HTERT RPE-1 (cell line): Measurements from ENCODE around the gene ADAMTS20.
"Not testable (repeated sequence)": the region's sequence is repeated elsewhere in the genome, so short reads cannot be mapped to it uniquely, and the experiment has no call there.

Source experiments
- in situ Hi-C: fragments of 300-500 bp; cut with MboI; formaldehyde crosslinking; loops from 4 replicates; pipeline ENCODE4 v1.14.3; 2020; ENCODE audit warnings: low sequenced_read_pairs

The ADAMTS20 gene

DNA sequence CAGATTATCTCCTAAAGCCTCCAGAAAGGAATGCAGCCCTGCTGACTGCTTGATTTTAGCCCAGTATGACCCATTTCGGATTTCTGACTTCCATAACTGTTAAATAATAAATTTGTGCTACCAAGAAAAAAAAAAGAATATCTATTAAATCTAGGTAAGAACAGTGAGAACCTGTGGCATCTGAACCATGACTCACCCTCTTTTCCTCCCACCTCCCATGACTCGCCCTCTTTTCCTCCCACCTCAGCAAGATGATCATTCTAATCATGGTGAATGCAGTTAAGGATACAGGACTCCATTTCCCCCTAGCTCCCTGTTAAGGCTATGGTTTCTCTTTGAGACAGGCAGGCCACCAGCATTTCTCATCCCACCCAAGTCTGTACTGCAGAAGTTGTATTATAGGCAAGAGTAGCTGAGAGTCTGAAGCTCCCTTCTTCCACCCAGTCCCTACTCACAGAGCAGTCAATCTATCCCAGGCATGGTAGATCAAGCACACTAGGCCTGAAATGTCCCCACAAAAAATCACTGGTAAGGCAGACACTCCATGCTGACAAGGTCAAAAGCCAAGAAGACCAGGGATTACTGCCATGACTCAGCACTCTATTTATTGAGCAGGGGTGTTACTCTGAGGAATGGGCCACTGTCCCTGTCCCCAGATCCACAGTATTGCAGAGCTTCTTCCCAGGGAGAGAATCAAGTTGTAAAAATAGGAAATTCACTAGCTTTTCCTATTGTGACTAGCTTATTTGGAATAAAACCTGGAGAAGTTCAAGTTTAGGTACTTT, 188.9 kb downstream of the ADAMTS20 start:
- in situ Hi-C loops = no loop called here

DNA sequence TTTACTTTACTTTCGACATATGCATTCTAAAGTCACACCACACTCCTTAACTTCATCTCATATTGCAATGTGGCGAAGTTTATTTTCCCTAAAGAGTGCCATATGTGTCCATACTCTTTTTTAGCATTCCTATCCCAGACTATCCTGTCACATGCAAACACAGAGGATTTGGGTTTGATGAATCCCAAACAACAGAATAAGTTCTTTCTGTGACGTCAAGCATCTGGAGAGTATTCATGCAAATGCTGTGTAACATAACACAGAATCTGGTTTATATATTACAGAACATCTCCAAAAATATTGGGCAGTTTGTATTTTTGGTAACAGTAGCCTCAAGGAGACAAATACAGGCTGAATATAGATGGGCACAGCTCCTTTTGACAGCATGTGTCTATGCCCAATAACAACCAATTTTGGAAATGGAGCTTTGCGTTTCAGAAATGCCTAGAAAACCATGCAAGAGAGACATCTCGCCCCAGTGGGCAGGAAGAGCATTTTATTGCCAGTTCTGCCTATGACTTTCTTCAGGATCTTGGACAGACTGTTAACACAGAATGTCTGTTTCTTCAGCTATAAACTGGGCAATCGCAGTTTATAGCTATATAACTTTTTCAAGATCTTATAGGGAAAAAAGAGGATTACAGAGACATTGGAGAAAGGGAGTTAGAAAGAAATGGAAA, 190.8 kb downstream of the ADAMTS20 start:
- in situ Hi-C loops = no loop called here

DNA sequence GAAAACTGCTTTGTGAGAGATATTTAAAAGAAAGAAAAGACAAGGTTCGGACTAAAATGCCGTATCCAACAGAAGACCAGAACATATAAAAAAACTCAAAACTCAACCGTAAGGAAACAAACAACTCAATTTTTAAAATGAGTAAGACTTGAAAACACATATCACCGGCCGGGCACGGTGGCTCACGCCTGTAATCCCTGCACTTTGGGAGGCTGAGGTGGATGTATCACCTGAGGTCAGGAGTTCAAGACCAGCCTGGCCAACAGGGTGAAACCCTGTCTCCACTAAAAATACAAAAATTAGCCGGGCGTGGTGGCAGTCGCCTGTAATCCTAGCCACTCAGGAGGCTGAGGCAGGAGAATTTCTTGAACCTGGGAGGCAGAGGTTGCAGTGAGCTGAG, 192.0 kb downstream of the ADAMTS20 start:
- in situ Hi-C loops = not testable (repeated sequence)

DNA sequence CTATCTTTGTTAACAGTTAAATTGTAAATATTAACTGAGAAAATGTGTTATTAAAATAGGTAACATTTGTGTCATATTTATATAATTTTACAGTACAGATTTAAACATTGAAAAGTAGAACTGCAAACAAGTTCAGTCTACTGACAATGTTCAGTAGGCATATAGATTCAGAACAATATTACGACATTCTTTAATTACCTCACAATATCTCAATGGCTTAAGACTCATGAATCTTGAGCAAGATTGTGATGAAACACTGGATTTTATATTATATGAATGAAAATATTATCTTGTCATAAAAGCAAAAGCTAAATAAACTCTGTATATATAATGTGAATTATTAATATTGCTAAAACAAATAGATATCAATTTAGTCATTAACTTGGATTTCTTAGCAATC, 194.9 kb downstream of the ADAMTS20 start:
- in situ Hi-C loops = no loop called here

DNA sequence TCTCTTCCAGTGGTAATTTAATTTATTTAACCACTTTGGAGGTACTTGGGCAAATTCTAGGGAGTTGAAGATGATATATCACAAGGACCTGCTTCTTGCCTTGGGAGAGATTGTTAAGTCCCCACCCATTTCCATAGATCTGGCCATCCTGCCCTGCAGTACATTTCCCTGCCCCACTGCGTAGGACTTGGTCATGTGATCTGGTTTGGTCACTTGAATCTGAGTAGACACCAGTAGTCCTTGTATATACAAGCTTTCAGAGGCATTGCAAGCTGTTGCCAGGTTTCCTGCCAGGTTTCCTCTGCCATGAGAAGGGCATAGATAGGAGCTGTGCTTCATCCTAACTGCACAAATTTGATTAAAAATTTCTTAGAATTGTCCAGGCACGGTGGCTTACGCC, 200.0 kb downstream of the ADAMTS20 start:
- in situ Hi-C loops = no loop called here

DNA sequence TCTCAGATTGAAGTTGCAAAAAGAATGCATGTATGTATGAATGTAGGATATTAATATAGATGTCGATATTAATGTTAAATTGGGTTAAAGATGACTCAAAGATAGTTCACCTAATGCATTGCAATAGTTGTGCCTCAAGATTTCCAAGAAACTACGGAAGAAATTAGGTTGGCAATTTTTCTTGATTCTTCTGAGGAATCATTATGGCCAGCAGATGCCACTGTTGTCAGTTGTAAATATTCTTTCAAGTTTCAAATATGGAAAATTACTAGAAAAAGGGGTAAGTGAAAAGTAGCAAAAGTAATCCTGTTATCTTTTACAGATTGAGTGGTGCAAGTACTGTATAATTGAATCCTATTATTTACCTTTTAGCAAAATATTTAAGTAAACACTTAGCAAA, 202.1 kb downstream of the ADAMTS20 start:
- in situ Hi-C loops = no loop called here

DNA sequence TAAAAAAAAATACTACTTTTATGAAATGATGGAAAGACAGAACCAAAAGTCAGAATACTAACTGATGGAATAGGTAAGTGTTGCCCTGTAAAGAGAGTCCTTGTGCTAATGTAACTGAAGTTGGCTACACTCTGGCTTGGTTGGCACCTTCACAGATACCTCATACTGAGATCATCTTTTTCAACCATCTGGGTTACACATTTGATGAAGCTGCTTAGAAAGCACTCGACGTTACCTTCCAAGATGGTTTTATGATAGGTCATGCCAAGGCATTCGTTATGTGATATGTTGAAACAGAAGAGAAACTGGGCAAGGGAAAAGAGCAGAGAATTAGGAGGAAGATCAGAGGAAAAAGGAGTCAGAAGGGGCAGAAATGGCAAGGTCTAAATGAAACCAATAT, 203.8 kb downstream of the ADAMTS20 start:
- in situ Hi-C loops = no loop called here

DNA sequence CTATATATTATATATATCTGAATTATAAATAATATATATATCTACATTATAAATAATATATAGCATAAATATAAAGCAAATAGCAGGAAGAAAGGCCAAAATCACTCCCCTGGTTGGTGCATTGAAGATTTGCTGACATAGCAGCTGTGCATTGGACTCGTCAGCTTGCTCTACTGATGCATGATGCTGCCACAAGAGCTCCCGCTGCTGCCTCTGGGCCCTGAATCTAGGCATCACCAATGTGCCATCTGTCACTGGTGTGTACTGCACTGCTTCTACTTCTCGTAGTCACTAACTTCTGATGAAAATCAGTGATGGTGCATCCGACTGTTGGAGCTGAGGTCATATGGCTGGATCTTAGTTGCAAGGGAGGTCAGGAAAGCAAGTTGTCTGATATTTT, 205.0 kb downstream of the ADAMTS20 start:
- in situ Hi-C loops = no loop called here

DNA sequence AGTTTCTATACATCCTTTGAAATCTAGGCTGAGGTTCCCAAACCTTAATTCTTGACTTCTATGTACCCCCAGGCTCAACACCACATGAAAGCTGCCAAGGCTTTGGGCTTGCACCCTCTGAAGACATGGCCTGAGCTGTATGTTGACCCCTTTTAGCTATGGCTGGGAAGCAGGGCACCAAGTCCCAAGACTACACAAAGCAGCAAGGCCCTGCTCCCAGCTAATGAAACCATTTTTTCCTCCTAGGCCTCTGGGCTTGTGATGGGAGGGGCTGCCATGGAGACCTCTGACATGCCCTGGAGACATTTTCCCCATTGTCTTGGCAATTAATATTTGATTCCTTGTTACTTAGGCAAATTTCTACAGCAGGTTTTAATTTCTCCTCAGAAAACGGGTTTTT, 207.0 kb downstream of the ADAMTS20 start:
- in situ Hi-C loops = no loop called here

DNA sequence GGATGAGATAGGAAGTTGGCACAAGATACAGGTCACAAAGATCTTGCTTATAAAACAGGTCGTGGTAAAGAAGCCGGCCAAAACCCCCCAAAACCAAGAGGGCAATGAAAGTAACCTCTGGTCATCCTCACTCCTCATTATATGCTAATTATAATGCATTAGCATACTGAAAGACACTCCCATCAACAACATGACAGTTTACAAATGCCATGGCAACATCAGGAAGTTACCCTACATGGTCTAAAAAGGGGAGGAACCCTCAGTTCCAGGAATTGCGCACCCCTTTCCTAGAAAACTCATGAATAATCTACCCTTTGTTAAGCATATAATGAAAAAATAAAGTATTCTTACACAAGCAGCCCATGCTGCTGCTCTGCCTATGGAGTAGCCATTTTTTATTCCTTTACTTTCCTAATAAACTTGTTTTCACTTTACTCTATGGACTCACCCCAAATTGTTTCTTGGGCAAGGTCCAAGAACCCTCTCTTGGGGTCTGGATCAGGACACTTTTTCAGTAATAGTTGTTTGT, 210.2 kb downstream of the ADAMTS20 start:
- in situ Hi-C loops = not testable (repeated sequence)

DNA sequence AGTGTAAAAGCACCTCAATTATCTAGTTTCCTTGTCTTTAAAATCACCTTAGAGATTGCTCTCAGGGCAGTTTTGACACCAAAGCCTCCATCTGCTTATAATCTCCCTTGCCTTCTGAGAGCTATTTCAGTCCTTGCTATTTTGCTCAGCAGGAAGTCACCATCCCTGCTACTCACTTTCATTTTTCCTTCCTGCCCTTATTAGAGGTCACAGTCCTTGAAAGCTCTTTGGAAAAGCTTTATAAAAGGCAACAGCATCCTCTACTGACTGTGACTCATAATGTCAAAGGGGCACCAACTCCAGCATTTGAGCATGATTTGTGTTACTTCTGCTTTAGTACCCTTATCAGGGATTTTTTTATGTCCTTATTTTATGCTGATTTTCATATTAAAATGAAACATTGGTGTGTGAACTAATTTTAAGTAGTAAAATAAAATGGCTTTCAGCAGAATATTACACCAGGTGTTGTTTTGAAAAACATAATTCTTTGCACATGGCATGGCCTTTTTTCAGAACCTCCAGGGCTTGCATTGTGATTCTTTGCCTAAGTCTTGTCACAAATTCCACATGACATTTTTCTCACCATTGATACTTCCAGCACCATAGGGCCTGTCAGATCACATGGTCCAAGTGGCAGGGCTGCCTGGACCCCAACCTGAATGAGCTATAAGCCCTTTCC, 213.0 kb downstream of the ADAMTS20 start:
- in situ Hi-C loops = no loop called here

DNA sequence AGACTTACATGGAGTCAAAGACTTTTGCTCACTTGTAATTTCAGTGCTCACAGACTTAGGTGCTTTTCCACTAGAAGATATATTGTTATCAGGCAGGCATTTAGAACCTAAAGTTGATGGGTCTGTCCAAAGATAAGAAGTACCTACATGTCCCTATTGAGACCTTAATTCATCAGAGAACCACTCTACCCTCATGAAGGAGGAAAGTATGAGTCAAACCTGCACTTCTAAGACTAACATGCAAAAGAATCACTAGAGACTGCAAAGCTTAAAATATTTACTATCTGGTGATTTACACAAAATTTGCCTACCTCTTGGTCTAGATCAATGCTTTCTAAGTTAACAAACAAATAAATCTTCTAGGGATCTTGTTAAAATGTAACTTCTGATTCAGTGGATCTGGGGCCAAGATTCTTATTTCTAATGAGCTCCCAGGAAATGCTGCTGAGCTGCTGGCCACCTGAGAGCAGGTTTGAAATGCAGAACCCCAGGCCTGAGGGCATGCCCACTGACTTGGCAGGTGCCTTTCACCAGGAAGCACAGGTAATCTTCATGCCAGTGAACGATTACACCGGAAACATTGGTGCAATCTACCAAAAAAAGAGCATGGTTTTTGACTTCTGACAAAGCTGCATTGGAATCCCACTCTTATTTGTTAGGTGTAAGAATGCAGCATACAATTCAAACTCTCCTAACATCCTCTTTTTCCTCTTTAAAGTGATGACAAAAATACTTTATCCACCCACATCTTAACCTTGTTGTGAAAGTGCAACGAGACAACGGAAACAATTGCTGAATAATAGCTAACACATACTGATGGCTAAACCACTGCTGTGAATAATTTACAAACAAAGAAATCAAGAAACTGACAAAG, 214.2 kb downstream of the ADAMTS20 start:
- in situ Hi-C loops = no loop called here

DNA sequence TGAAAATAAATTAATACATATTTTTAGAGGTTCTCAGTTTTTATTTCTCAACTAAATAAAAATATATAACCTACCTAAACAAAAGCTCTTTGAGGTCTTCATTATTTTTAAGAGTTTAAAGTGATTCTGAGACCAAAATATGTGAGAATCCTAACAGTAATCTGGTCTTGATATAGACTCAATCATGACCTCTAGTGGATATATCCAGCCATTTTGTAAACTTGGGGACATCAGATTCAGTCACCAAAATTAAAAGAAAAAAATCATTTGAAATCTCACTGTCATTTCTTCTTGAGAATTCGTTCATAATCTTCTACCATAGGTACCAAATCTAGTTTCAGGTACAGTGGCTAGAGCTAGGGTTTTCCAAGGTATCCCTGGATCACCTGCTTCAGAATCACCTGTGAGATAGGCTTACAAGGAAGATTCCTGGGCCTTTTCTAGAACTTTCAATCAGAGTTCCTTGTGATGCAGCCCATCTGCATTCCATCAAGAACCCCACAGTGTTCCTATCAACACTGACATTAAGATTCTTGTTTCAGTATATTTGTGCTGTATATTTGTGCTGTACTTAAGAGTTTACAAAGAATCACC, 214.9 kb downstream of the ADAMTS20 start:
- in situ Hi-C loops = no loop called here

DNA sequence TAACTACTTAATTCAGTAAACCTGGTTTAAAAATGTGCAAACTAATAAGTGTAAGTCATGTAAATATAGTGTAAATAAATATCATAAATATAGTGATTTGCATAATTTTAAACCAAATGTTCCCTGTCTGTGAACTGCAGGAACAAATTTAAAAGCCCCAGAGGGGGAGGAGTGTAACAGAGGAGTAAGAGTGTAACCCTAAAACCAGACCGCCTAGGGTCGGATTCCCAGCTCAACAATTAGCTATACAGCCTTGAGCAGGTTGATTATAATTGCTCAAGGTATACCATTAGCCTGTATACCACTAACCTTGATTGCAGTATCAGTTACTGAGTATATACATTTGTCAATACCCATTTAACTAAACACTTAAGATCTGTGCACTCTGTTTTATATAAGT, 218.4 kb downstream of the ADAMTS20 start:
- in situ Hi-C loops = no loop called here

DNA sequence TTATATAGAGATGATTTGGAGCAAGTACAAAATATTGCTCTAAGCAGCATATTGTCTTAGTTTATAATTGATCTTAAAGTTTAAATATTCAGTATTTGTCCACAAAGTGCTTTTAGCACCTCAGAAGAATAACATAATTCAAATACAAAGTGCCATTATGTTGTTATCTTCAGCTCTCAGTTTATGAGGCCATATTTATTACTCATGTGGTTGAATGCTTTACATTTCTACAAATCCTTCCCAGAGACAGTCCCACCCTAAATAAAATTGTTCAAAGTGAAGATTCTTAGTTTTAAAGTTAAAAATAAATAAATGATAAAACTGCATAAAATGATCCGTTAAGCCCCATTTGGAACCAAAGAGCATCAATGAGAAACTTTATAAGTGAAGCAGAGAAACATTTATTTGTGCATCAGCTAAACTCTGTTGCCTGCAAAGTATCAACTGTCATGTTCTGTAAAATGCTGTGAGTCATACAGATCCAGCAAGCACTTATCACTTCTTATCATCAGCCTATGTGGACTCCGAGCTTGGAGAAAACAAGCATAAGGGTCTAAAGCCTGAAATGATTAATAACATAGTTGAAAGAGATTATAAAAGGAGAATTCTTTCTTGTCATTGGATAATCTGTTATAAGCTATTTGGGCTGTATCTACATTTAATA, 218.9 kb downstream of the ADAMTS20 start:
- in situ Hi-C loops = no loop called here

DNA sequence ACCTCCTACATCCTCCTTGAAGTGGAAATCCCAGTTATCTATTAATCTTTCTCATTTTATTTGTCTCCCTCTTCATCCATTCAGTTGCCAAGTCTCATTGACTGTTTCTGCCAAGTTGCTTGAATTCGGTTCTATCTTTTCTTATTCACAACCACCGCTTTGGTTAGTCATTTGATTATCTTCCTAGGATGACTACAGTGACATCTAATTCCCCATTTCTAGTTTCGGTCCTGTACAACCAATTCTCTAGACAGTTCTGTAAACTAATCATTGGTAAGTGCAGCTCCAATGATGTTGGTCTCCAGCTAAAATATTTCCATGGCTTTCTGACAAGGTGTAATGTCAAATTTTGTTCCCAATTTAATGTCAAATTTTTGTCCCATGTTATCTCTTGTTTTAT, 220.1 kb downstream of the ADAMTS20 start:
- in situ Hi-C loops = no loop called here

DNA sequence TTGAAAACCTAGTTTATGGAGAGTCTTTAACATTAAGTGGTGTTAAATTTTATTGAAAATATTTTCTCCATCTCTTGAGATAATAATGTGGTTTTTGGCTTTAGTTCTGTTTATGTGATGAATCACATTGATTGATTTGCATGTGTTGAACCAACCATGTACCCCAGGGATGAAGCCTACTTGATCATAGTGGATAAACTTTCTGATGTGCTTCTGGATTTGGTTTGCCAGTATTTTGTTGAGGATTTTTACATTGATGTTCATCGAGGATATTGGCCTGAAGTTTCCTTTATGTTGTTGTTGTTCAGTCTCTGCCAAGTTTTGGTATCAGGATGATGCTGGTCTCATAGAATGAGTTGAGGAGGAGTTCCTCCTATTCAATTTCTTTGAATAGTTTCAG, 222.6 kb downstream of the ADAMTS20 start:
- in situ Hi-C loops = no loop called here

DNA sequence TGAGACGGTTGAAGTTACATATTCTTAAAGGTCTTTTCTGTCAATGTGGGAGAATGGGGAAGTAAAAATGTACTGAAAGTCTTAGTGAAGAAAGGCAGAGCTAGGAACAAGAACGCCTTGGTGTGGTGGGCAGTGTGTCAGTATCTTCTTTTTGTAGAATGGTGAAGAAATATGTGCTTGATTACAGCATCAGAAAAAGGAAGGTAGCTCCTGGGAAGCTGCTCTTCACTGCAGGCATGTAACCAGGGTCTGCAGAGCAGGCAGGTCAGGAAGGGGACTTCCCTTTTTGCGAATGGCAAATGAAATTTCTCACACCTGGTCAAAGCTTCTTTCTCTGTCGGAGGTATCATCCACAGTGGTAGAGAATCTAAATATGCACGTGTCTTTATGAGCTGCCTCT, 226.2 kb downstream of the ADAMTS20 start:
- in situ Hi-C loops = no loop called here

DNA sequence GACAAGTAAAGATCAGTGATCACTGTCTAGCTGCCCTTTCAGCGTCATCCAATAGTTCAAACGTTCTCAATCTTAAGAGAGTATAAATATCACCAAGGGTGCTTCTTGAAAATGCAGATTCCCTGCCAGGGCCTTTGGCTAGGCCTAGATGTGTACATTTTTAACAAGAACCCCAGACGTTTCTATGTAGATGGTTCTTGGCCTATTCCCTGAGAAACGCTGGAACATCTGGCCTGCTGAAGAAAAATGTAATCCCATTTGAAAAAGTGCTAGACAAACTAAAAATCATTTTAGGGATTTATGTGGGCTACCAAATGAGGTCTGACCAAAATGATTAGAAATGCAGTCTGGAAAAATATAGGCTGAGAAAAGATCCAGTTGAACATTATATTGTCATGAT, 231.7 kb downstream of the ADAMTS20 start:
- in situ Hi-C loops = no loop called here

DNA sequence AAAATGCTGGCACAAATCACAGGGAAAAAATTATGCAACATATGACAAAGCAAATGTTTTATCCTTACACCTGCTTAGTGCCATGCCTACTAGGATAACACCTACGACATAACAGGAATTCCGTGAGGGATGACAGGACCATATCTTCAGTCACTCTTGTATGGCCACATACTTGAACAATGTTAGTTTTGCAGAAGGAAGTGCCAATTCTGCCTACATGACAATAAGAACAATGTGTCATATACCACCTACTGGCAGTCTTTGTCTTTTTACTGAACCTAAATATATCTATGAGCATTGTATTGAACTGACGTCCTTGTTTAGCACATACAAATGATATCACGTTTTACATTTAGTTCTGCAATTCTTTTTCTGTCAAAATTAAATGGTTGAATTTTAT, 234.0 kb downstream of the ADAMTS20 start:
- in situ Hi-C loops = no loop called here
